NCI-H2196 treated with DMSO at 0.1 percent for 48 hours (cell line): ENCODE measurements around the gene TNS1.
"Not testable (repeated sequence)": the region's sequence is repeated elsewhere in the genome, so short reads cannot be mapped to it uniquely, and the experiment has no call there.

Experiments used
- DNase-seq: peaks from one replicate; lab custom pipeline; 2025; ENCODE audit not compliant: unreplicated experiment; lab: John Stamatoyannopoulos, UW

The TNS1 gene

DNA sequence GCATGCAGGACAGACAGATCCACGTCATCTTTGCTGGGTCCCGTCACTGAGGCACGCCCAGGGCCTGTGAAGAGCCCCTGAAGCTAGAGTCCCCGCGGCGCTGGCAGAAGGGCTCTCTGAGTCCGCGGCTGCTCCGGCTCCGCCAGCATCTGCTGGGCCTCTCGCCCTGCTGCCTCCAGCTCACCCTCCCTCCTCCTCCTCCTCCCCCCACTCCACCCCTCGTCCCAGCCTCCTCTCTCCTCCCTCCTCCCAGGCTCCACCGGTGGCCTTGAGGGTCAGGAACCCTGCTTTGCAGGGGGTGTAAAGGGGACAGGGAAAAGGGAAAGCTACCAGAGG is at the start of gene TNS1:
TSS of gene TNS1 (minus strand) at position 151 of the 336 bp plus-strand sequence. CDS start at position 28, 123 bp downstream.
- no peak for DNase-seq

DNA sequence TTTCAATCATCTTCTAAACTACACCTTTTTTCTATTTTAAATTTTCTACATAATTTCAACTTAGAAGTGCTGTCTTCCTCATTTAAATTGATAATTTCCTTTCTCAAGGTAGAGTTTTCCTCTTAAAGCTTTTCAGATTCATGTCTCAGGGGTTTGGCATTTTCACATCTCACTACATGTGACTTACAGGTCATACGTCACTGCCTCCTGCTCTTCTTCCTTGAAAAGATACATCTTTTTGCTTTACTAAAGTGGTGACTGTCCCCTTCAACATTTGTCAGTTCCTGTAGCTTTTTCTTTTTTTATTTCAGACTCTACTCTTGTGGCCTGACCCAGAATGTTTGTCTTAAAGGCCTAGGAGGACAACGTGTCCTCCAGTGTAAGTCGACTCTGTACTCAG is 49.1 kb upstream of the TNS1 start:
- DNase-seq = no peak

DNA sequence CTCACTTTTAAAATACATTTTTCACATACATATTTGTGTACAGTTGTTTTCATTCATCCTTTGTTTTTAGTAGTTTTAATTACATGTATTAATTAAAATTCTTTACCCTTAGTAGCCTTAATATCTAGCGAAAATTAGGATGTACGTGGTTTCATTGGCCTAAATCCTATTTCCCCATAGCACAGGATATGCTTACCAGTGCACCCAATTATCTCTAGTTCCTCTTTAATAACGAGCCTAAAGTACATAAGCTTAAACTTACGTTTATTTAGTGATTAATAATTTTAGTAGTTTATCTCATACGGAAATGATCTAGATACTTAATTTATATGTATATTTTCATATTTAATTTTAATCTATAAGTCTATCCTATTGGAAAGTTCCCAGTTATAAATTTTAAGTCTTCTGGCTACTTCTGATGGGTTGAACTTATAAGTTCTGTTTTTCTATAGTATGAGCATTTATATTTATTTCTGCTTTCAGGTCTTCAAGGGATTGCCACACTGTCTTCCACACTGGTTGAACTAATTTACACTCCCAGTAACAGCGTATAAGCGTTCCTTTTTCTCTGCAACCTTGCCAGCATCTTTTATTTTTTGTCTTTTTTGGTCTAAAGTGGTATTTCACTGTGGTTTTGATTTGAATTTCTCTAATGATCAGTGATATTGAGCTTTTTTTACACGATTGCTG is 44.9 kb upstream of the TNS1 start:
- DNase-seq = no peak

DNA sequence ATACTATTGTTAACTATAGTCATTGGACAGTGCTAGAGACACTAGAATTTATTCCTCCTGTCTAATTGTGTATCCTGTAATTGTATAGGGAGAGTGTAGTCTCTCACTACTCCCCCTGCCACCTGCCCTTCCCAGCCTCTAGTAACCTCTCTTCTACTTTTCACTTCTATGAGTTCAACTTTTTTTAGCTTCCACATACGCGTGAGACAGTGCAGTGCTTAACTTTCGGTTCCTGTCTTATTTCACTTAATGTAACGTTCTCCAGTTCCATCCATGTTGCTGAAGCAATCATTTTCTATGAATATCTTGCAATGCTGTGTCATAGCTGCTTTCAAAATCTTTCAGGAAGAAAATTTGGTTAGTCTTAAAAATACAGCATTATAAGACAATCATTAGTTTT is 43.4 kb upstream of the TNS1 start:
- no peak for DNase-seq

DNA sequence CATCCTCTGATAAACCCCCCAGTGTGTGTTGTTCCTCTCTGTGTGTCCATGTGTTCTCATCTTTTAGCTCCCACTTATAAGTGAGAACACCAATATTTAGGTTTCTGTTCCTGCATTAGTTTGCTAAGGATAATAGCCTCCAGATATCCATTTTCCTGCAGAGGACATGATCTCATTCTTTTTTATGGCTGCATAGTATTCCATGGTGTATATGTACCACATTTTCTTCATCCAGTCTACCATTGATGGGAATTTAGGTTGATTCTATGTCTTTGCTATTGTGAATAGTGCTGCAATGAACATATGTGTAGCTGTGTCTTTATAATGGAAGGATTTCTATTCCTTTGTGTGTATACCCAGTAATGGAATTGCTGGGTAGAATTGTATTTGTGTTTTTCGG is 41.8 kb upstream of the TNS1 start:
- not testable (repeated sequence) for DNase-seq

DNA sequence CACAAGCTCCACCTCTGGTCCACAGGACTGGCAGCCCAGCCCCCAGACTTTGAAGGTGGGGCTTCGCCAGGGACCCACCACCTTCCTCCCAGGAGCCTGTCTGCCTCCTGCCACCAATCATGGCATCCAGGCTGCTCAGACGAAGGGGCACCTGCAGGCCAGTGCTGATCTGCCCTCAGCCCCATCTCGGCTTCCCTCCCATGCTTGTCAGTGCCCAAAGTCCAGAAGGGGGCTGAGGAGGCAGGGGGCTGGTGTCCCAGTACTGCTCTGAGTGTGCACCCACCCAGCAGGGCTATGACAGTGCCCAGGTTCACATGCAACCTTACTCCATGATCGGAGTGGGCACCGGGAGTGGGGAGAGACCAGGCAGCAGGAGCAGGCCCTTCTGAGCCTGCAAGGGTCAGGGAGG is 40.9 kb upstream of the TNS1 start:
- DNase-seq = no peak

DNA sequence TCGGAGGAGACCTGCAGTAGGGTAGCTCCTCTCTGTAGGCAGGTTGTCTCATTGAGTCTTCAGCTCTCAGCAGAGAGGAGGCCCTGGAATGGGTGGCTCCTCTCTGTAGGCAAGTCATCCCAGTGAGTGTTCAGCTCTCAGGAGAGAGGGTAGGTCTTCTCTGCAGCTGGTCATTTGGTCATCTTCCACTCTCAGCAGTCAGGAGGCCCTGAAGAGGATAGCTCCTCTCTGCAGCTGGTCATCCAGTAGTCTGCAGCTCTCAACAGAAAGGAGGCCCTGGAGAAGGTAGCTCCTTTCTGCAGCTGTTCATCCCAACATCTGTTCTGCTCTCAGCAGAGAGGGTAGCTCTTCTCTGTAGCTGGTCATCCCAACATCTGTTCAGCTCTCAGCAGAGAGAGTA is 40.3 kb upstream of the TNS1 start:
- no peak for DNase-seq

DNA sequence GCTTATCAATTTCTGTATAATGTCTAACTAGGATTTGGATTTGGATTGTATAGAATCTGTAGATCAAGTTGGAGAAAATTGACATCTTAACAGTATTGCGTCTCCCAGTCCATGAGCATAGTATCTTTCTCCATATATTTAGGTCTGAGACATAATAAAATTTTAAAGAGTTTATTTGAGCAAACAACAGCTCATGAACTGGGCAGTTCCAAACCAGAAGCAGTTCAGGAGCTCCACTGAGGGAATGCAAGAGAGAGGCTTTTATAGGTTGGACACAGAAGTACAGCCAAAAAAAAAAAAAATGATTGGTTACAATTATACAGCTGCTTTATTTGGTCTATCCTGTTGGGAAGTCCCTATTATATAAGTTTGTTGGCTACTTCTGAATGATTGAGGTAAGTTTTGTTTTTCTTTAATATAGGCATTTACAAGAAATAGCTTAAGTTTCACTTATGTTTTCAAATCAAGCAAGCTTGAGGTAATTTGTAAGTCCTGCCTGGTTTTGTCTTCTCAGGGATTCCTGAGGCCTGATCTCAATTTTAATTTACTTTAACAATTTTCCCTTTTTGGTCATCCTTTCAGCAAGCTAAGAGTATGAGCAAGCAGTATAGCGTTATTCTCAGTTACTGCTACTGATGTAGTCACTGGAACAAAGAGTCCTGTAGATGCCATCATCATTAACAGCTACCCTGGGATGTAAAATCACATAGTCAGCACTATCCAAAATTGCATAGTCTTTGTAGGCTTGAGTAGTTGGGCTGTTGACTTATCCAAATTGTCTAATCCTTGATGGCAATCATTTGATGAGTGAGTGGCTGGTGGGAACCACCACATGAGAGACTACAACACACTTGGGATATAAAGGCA is 38.7 kb upstream of the TNS1 start:
- no peak for DNase-seq

DNA sequence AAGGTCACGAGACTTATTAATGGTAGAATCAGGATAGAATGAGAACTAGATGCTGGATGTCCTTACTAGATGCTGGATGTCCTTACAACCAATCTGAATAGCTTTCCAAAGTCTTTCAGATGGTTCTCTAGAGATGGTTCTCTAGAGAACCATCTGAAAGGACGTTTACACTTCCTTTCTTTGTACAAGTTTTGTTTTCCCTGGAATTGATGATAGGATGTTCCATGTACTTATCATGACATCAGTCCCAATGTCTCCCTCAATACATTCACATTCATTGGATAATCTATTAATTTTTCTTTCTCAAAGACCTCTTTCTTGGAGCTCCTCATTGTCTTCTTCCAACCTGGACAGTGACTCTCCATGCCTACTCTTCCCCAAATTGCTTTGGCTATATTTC is 38.1 kb upstream of the TNS1 start:
- DNase-seq = no peak

DNA sequence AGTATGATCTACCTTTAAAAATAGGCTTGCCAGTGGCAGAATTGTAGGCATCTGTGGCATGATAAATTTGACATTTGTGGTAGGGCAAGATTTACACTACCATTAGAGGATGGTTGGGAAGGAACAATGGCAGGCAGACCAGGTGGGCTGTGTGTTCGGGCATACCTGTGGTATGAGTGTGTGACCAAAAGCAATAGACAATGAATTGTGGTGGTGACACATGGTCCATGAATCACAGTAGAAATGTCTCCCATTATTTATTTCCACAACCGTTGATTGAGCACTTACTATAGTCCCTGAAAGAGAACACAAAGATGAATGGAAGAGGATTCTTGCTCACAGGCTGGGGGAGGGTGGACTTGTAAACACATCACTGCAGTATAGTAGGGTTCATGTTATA is 36.4 kb upstream of the TNS1 start:
- DNase-seq = no peak

DNA sequence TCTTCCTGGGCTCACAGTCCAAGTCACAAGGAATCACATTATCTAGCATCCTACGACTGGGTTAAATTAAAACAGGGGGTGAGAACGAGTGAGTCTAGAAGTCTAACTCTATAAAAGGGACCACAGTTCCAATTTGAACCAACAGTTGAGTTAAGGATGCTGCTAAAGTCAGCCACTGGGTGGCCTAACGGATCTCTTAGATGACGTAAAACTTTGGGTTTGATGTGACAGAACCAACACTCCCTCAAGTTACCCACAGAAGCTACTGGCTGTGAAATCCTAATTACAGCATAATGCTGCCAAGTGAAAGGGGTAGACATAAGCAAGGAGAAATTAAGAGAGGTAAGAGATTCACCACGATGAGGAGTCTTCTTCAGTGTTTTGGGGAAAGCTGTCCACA is 33.6 kb upstream of the TNS1 start:
- DNase-seq = no peak

DNA sequence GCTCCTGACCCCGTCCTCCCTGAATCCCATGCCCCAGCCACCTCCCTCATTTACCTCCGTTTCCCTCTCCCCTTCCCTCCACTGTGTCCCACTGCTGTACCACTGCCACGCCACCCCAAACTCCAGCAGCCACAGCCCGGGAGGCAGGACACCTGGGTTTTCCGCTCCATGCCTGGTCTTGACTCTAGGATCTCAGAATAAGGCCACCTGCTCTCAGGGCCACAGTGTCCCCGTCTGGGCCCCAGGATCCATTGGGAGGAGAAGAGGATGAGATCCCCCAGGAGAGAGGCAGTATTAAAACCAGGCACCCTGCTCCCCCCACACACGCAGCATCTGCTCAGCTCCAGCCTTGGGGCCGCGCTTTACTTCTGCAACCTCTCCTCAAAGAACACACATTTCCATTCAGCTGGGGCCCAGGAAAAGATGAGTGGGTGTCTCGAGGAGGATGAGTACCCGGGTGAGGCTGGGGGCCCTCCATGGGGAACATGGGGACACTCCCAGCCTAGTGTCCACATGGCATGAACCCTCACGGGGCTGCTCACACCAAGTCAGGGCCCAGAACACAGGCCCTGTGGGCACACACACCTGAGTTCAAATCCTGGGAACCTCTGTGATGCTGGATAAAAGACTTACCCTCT is 32.8 kb upstream of the TNS1 start:
- no peak for DNase-seq

DNA sequence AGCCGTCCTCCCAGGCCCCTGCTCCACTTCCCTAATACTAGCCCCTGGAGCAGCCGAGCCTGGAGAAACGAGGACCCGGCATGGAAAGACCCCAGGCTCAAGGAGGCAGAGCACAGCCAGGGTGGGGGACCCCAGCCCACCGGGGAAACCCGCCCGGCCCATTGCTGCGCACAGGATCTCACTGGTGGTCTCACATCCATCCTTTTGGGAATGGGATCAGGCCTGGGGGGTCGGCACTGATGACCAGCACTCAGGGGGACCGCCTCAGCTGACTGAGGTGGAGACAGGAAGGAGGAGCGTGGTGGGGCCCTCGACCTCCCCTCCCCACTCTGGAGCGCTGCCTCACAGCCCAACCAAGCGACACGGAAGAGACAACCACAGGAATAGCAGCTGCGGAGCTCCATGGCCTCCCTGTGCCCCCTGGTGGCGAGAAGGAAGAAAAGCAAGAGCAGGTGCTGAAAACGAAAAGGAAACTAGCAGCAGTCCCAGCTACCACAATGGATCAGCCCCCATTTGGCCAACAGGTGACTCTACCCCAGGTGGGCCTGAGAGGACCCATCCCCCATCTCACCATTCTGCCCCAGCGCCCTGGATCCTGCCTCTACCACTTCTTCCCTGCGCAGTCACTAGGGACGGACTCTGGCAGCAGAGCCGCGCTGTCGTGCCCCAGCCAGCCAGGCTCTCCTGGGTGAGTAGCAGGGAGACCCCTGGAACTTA is 31.9 kb upstream of the TNS1 start:
- not testable (repeated sequence) for DNase-seq

DNA sequence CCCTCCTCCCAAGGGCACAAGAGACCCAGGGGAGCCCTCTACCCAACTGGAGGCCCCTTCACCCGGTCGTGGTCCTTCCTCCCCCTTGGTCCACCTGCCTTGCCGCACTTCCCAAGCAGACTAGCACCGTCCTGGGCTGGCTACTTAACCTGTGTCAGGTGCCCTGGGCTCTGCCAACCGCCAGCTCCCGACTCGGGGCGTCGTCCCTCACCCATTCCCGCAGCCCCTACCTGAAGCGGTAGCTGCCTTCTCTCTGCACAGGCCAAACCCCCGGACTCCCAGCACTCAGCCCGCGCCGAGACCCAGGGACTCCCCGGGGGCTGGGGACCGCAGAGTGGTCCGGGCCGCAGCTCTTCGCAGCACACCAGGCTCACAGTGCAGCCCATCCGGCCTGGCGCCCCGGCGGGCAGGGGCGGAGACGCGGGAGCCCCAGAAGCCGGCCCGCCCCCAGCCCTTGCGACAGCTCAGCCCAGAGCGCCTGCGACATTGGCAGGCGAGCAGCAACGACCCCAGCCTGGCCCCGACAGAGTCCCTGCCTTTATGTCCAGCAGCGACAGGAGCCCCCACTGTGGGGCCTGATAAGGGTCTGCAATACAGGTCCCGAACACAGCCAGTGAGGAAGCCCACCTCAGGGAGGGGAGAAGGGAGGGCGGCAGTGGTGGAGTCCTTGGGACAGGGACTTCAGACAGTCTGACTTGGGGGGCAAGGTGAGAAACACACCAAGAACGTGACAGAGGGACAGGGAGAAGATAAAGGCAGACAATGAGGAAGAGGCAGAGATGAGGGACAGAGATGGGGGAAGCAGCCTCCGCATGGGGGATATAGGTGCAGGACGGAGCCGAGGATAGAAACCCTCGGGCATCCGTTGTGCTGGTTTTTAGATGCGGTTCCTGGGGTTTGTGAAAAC is 31.0 kb upstream of the TNS1 start:
- DNase-seq = no peak

DNA sequence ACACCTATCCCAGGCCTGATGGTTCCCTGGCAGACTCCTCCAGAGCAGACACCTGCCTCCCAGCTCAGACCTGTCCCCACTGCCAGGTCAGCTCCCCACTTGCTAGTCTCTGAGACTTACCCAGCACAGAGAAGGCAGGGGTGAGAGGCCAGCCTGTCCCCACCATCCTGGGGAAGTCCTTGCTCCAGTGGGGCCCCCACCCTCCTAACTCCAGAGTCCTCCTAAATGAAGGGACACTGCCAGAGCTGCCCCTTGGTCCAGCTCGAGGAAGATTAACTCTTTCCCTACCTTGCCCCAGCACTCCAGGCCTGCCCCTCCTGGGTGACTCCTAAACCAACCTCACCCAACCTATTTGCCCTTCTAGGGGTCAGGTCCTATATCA is 30.4 kb upstream of the TNS1 start:
- no peak for DNase-seq

DNA sequence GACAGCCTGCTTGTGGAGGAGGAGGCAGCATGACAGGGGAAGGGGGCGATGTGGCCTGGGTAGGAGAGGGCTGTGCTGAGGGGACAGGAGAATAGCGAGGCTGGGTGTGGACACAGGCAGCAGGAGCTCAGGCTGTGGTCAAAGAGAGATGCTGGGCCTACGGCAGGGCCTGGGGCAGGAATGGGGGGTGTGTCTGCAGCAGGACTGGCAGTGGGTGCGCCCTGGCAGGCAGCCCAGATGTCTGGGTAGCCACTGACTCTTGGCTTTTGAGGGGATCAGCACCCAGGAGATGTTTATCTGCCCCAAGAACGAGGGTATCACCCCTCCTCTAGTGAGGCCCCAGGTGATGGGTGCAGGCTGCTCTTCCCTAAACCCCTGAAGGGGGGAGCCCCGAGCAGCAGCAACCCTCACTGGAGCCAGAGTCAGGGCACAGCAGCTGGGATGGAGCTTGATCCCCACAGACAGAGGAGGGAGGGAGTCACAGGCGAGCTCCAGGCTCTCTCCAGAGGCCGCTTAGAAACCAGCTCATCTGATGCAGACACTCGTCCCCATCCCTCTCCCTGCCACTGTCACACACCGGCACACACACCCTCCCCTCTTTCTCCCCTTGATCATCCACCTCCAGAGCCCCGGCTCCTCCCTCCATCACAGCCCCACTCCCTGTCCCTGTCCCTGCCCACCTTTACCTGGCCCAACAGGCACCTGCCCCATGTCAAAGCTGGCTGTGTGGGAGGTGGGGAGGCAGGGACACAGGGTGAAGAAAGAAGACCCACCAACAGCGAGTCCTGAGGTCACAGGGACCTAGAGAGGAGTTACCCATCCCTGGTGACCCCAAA is 29.8 kb upstream of the TNS1 start:
- DNase-seq = no peak

DNA sequence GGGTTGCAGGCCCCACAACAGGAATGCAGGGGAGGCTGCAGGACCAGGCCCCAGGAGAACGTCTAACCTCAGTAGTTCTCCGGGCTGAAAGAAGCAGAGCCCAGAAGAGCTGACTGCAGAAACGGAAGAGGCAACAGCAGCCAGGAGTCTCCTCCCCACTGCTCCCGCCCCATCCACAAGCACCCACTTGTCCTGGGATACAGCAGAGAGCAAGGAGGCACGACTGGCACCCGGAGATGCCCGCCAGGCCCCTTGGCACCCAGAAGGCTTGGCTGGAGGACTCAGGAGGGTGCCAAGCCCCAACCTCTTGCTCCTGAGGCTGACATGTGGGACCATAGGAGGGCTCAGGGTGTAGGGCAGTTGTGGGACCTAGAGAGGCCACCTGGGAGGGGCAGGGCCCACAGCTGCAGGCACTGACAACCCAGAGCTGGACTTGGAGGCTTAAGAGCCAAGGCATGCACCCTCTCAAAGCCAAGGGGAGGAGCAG is 29.0 kb upstream of the TNS1 start:
- DNase-seq = no peak

DNA sequence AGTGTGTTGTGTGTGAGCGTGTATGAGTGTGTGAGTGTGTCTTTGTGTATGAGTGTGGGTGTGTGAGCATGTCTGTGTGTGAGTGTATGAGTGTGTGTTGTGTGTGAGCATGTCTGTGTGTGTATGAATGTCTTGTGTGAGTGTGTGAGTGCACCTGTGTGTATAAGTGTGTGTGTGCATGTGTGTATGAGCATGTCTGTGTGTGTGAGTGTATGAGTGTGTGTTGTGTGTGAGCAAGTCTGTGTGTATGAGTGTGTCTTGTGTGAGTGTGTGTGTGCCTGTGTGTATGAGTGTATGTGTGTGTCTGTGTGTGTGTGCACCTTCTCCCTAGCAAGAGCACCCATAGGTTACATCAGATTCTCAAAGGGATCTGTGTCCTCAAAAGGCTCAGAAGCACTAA is 28.5 kb upstream of the TNS1 start:
- DNase-seq = no peak

DNA sequence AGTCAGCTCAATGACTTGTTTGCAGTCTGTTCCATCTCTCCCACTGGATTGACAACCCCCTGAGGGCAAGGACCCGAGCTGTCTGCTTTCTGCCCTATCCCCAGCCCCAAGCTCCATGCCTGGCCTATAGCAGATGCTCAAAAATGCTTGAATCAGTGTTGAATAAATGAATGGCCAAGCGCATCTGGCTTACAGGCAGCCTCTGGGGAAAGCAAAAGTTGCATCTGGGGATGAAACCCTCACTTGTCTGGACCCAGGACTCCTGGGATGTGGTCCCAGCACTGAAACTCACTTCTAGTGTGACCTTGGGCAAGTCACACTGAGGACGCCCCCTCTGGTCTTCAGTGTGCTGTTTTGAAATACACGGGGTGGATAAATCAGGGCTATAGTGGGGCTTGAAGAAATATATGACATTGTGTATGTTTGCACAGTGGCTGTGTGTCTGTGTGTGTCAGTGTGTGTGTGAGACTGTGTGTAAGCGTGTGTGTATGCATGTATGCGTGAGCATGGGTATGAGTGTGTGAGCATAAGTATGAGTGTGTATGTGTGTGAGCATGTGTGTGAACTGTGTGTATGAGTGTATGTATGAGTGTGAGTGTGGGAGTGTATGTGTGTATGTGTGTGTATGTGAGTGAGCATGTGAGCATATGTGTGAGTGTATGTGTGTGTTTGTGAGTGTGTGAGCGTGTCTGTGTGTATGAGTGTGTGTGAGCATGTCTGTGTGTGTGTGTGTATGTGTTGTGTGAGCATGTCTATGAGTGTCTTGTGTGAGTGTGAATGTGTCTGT is 27.8 kb upstream of the TNS1 start:
- DNase-seq = no peak
